Measurements from ENCODE around the gene IFITM10.

The IFITM10 gene

GRCh38 chr11:1780700-1781592 is 30.6 kb upstream of the IFITM10 start:
- no peak overlapping the region for H3K27ac Mint-ChIP-seq

GRCh38 chr11:1779806-1780699 is 29.7 kb upstream of the IFITM10 start:
- Mint-ChIP-seq H3K27ac (no peak overlapping the region), H3K4me3 (no peak overlapping the region), H3K27me3 (no peaks in the 10 kb centered on the region), H3K9me3 (no peaks in the 10 kb centered on the region), H3K4me1 (no peaks in the 10 kb centered on the region), H3K36me3 (no peaks in the 10 kb centered on the region)

More at GRCh38 chr11:1780700-1781592, 30.6 kb upstream of the IFITM10 start:
- no peaks in the 10 kb centered on the region for H3K4me1 Mint-ChIP-seq
- H3K9me3 Mint-ChIP-seq, result no peaks in the 10 kb centered on the region
- H3K4me3 Mint-ChIP-seq, result no peak overlapping the region
- no peaks in the 10 kb centered on the region for H3K36me3 Mint-ChIP-seq
- H3K27me3 Mint-ChIP-seq, result no peaks in the 10 kb centered on the region

DNA sequence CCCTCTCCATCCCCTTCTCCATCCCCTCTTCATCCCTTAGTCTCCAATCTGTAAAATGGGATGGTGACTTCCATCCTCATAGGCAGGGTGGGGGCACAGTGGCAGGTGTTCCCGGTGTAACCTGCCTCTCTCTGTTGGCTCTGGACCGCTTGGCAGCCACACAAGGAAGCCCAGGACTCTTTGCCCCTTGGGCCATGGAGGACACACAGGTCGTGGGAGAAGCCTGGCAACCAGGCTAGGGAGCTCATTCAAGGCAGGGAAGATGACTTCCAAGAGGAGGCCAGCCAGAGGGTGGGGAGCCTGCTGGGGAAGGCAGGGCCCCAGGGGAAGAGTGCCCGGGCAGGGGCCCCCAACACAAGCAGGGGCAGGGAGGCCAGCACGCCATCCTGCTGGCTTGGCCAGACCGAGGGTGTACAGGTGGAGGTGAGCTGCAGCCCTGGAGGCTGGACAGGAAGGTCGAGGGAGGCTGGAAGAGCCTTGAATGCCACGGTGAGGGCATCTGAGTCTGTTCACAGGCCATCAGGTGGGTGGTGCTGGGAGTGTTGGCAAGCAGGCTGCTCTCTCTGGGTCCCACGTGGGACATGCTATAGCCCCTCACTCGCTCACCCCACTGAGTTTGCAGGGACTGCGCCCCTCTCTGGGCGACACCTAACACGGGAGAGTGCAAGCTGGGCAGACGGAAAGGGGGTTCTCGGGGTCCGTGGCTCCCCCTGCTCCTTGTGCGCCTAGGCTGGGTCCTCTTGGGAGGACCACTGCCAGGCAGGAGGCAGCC is 28.8 kb upstream of the IFITM10 start:
- no peak overlapping the region for H3K27ac Mint-ChIP-seq
- H3K4me1 Mint-ChIP-seq, result no peaks in the 10 kb centered on the region
- H3K4me3 Mint-ChIP-seq, result no peak overlapping the region
- H3K9me3 Mint-ChIP-seq, result no peaks in the 10 kb centered on the region
- H3K36me3 Mint-ChIP-seq, result no peaks in the 10 kb centered on the region
- no peaks in the 10 kb centered on the region for H3K27me3 Mint-ChIP-seq

DNA sequence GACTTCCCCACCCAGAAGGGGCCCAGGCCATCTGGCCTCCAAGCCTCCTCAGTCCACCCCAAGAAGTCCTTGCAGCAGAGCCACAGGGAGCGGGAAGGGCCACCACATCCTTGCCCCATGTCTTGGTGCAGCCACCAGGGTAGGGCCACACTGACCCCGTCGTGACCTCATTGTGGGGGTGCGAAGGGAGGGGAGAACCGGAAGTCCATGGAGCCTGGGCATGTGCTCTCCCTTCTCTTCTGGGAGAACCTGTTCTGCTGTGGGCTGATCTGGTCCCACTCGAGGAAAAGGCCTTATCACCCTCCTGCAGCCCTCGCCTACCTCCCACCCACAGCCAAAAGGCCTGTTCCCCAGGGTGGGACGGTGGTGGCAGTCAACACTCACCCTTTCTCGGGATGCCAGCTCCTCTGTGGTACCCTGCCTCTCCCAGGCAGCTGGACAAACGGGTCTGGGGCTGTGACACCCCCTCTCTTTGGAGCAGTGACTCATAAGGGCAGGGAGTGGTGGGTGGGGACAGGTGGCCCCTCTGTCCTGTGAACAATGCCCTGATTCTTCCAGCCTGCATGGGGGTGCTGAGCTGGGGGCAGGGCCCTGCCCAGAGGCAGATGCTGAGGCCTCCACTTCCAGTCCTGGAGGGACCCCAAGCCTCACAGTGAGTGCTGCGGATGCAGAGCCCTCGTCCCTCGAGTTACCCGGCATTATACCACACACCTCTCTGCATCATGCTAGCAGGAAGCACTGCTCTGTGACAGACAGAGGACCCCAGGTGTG is 27.9 kb upstream of the IFITM10 start:
- Mint-ChIP-seq H3K4me1 (peaks cover 2% of the 10 kb centered on the region), H3K4me3 (no peak overlapping the region), H3K27me3 (no peaks in the 10 kb centered on the region), H3K9me3 (no peaks in the 10 kb centered on the region), H3K27ac (no peak overlapping the region), H3K36me3 (no peaks in the 10 kb centered on the region)

- no peaks in the 10 kb centered on the region for H3K27me3 Mint-ChIP-seq
- H3K27ac Mint-ChIP-seq, result no peak overlapping the region
- H3K9me3 Mint-ChIP-seq, result no peaks in the 10 kb centered on the region
- H3K4me1 Mint-ChIP-seq, result peaks cover 5% of the 10 kb centered on the region
- no peak overlapping the region for H3K4me3 Mint-ChIP-seq
- H3K36me3 Mint-ChIP-seq, result no peaks in the 10 kb centered on the region
Measured at GRCh38 chr11:1777737-1778136, 27.3 kb upstream of the IFITM10 start.

GRCh38 chr11:1776944-1777715 is 26.7 kb upstream of the IFITM10 start:
- no peak overlapping the region for H3K4me3 Mint-ChIP-seq
- no peaks in the 10 kb centered on the region for H3K36me3 Mint-ChIP-seq
- no peaks in the 10 kb centered on the region for H3K27me3 Mint-ChIP-seq
- no peak overlapping the region for H3K27ac Mint-ChIP-seq
- H3K4me1 Mint-ChIP-seq, result peaks cover 11% of the 10 kb centered on the region
- H3K9me3 Mint-ChIP-seq, result no peaks in the 10 kb centered on the region

DNA sequence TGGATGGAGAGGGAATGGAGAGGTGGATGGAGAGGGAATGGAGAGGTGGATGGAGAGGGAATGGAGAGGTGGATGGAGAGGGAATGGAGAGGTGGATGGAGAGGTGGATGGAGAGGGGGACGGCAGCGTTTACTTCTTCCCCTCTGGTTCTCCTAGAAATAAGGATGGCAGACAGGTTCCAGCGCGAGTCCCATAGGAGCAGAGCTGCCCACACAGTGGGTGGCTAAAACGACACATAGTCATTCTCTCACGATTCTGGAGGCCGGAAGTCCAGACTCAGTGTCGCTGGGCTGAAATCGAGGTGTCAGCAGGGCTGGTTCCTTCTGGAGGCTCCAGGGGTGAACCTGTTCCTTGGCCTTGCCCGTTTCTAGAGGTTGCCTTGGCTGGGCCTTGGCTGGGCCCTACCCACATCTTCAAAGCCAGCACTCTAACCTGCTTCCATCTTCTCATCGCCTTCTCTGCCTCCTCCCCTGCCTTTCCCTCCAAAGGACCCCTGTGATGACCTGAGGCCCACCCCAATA is 26.0 kb upstream of the IFITM10 start:
- Mint-ChIP-seq H3K4me3 (no peak overlapping the region), H3K36me3 (no peaks in the 10 kb centered on the region), H3K27ac (no peak overlapping the region), H3K9me3 (no peaks in the 10 kb centered on the region), H3K27me3 (no peaks in the 10 kb centered on the region), H3K4me1 (peaks cover 19% of the 10 kb centered on the region)

GRCh38 chr11:1774886-1775285 is 24.5 kb upstream of the IFITM10 start:
- Mint-ChIP-seq H3K27me3 (no peaks in the 10 kb centered on the region), H3K36me3 (no peaks in the 10 kb centered on the region), H3K4me1 (peaks cover 19% of the 10 kb centered on the region), H3K27ac (no peak overlapping the region), H3K4me3 (no peak overlapping the region), H3K9me3 (no peaks in the 10 kb centered on the region)

DNA sequence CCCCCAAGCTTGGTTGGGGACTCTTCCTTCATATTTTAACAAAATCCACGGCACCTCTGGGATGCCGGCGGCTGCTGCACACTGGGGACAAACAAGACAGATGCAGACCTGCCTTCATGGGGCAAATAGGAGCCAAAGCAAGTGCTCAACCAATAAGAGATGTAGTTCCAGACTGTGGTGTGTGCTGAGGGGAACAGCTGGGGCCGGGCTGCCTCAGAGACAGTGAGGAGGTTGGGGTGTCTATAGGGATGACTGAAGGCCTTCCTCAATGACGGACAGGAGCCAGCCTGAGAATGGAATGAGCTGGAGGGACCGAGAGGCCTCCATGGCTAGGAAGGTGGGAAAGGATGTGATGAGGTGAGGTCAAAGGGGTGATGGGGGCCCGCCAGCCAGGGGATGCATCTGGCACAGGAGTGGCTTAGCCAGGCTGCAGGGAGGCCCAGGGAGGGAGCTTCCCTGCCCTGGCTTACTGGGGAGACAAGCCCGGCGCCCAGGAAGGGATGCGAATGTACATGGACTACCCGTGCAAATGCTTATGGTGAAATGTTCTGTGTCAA is 23.7 kb upstream of the IFITM10 start:
- no peaks in the 10 kb centered on the region for H3K9me3 Mint-ChIP-seq
- H3K36me3 Mint-ChIP-seq, result no peaks in the 10 kb centered on the region
- H3K4me3 Mint-ChIP-seq, result no peak overlapping the region
- H3K4me1 Mint-ChIP-seq, result peaks cover 19% of the 10 kb centered on the region
- no peaks in the 10 kb centered on the region for H3K27me3 Mint-ChIP-seq
- H3K27ac Mint-ChIP-seq, result peak overlapping the region; percentile 38

DNA sequence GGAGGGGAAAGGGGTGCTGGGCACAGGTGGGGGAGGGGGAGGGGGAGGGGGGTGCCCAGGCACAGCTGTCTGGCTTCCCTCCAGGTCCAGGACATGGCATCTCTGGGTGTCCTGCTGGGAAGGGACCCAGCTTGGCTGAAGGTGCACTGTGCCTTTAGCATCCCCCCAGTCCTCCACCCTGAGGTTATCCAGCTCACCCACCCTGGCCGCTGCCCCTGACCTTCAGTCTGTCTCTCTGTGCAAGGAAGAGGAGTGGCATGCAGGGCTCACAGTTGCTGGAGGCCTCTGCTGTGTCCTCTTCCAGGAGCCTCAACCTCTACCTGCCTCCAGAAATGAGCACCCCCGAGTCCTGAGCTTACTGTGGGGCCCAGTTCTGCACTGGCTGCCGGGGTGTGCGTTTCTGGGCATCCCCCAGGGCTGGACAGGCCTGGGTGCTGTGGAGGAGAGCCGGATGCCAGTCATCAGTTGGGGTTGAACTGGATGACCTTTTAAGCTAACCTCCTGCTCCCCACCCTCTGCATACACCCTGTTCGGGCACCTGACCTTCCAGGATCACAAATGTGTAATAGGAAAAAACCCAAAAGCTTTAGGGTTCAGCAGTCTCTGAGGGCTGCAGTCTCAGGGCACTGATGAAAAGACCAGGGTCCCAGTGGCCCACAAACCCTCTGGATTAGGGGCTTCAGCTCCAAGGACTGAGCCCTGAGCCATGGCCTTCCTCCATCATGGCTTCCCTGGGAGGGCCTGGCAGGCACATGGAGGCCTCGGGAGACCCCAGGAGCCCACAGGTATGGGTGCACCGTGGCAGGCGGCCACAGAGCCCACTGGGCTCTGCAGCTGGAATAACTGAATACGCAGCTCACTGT is 23.0 kb upstream of the IFITM10 start:
- Mint-ChIP-seq H3K36me3 (no peaks in the 10 kb centered on the region), H3K4me3 (no peak overlapping the region), H3K27ac (no peak overlapping the region), H3K27me3 (no peaks in the 10 kb centered on the region), H3K9me3 (no peaks in the 10 kb centered on the region), H3K4me1 (peaks cover 19% of the 10 kb centered on the region)

DNA sequence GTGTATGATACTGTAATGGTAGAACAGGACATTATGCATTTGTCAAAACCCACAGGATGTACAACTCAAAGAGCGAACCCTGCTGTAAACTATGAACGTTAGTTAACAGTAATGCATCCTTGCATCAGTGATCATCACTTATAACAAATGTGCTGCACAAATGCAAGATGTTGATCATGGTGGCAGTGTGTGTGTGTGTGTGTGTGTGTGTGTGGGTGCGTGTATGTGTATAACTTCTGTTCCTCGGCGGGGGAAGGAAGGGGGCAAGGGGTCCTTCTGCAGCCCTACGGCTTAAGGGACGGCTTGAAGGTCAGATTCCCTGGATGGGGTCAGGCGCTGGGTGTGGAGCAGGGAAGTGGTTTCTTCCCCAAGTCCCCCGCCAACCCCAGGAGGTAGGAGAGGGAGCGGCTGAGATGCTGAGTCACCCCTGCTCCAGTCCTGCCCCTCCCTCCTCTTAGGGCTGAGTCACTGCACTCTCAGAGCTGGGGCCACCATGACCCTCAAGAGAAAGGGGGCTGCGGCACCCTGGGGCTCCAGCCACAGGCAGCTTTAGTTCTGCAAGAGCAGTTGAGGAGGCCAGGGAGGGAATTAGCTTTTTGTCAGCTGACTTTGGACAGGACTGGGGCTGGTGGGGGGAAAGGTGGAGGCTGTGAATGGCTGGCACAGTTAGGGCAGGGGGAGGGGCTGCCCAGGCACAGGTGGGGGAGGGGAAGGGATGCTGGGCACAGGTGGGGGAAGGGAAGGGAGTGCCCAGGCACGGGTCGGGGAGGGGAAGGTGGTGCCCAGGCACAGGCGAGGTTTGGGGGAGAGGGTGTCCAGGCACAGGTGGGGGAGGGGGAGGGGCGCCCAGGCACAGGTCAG is 22.1 kb upstream of the IFITM10 start:
- Mint-ChIP-seq H3K9me3 (no peaks in the 10 kb centered on the region), H3K27me3 (no peaks in the 10 kb centered on the region), H3K27ac (peak overlapping the region; percentile 55), H3K36me3 (no peaks in the 10 kb centered on the region), H3K4me1 (peaks cover 19% of the 10 kb centered on the region), H3K4me3 (peak overlapping the region; percentile 42)

- Mint-ChIP-seq H3K4me1 (peaks cover 19% of the 10 kb centered on the region), H3K27me3 (no peaks in the 10 kb centered on the region), H3K4me3 (peak overlapping the region; percentile 42), H3K9me3 (no peaks in the 10 kb centered on the region), H3K27ac (peak overlapping the region; percentile 52), H3K36me3 (no peaks in the 10 kb centered on the region)
Measured at GRCh38 chr11:1771700-1772099, 21.3 kb upstream of the IFITM10 start.

Data from activated naive CD4-positive, alpha-beta T cell treated with anti-CD3 and anti-CD28 coated beads, Interleukin-2, amount 50 U/mL, for 24 hours (primary cell).